ENCODE data around the gene PCDHGB3. TPM values are rescaled to one million over a fixed set of nuclear protein-coding genes. Genes with fewer than 3 reads are reported as not detected.

Gene PCDHGB3
- total RNA-seq, 1 experiment from 2014 or later, result 1.6 TPM

DNA sequence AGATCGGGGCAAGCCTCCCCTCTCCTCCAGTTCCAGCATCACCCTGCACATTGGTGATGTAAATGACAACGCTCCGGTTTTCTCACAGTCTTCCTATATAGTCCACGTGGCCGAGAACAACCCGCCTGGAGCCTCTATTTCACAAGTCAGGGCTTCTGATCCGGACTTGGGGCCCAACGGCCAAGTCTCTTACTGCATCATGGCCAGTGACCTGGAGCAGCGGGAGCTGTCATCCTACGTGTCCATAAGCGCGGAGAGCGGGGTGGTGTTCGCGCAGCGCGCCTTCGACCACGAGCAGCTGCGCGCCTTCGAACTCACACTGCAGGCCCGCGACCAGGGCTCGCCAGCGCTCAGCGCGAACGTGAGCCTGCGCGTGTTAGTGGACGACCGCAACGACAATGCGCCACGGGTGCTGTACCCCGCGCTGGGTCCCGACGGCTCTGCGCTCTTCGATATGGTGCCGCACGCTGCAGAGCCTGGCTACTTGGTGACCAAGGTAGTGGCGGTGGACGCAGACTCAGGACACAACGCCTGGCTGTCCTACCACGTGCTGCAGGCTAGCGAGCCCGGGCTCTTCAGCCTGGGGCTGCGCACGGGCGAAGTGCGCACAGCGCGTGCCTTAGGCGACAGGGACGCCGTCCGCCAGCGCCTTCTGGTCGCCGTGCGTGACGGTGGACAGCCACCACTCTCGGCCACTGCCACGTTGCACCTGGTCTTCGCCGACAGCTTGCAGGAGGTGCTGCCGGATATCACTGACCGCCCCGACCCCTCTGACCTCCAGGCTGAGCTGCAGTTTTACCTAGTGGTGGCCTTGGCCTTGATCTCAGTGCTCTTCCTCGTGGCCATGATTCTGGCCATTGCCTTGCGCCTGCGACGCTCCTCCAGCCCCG is 19.4 kb downstream of the PCDHGB3 start:
- peaks cover 68 to 74% of the 10 kb centered on the region in 2 experiments for H3K9me3 Mint-ChIP-seq
- H3K27ac Mint-ChIP-seq, result no peak overlapping the region

More for the DNA sequence above, 19.4 kb downstream of the PCDHGB3 start:
- H2BK12ac ChIP-seq (ENCODE audit: insufficient read length, low read depth, low read length), result no peak overlapping the region
- H2BK120ac ChIP-seq (ENCODE audit: low read depth, low read length, poor library complexity, severe bottlenecking), result no peak overlapping the region
- H4K91ac ChIP-seq (ENCODE audit: insufficient read length, low read depth, low read length), result no peak overlapping the region
- H3K4me1 ChIP-seq (ENCODE audit: insufficient read depth, low read length), result 0 out of 2 replicates have a peak, but pooled peaks cover 2% of the 10 kb centered on the region
- no peak for DNase-seq
- Mint-ChIP-seq H3K4me1 (no peaks in the 10 kb centered on the region), H3K27me3 (ENCODE audit: low read depth) (peaks cover 13% of the 10 kb centered on the region), H3K36me3 (ENCODE audit: insufficient read depth in 1 of 3, low read depth in 3 of 3) (peaks cover 28 to 62% (median 45%) of the 10 kb centered on the region in 3 experiments), H3K4me3 (no peak overlapping the region)
- H4K5ac ChIP-seq (ENCODE audit: insufficient read length, low read depth, low read length), result no peak overlapping the region
- no peak overlapping the region for H2AFZ ChIP-seq (ENCODE audit: low read length)
- H3K9me3 ChIP-seq (ENCODE audit: control insufficient read depth, low read depth, low read length), result peaks cover 44% of the 10 kb centered on the region
- H3K56ac ChIP-seq (ENCODE audit: insufficient read length, low read depth, low read length), result no peak overlapping the region
- no peak overlapping the region for H4K8ac ChIP-seq (replicated peaks; ENCODE audit: insufficient read length, low read depth, low read length)
- no peak overlapping the region for H3K4me2 ChIP-seq (ENCODE audit: insufficient read depth, insufficient read length, low read length)
- no peak overlapping the region for H3K23ac ChIP-seq (ENCODE audit: insufficient read length, low read depth, low read length)
- H2BK15ac ChIP-seq (ENCODE audit: low read depth, low read length), result no peak overlapping the region
- H3K79me2 ChIP-seq (ENCODE audit: insufficient read depth, low read length), result no peaks in the 10 kb centered on the region
- no peak overlapping the region for H2AK5ac ChIP-seq (ENCODE audit: insufficient read length, low read length)
- no peaks in the 10 kb centered on the region for H3K79me1 ChIP-seq (ENCODE audit: insufficient read depth, low read depth, low read length, poor library complexity, severe bottlenecking)
- no peaks in the 10 kb centered on the region for H3K23me2 ChIP-seq (ENCODE audit: insufficient read length, low read depth, low read length, poor library complexity, severe bottlenecking)
- no peak overlapping the region for H3K27ac ChIP-seq (ENCODE audit: insufficient read length, low read depth, low read length)
- no peak overlapping the region for H2BK5ac ChIP-seq (ENCODE audit: insufficient read length, low read length)
- H2BK20ac ChIP-seq (ENCODE audit: low read depth, low read length, poor library complexity, severe bottlenecking), result no peak overlapping the region
- WGBS (ENCODE audit: extremely low coverage, insufficient read length, low lambda C conversion rate), result no CpG with 5 or more reads among the region's 77 CpGs
- H3K14ac ChIP-seq (ENCODE audit: insufficient read depth, low read length), result no peak overlapping the region
- H4K20me1 ChIP-seq (ENCODE audit: control insufficient read depth, insufficient read depth, insufficient read length), result no peaks in the 10 kb centered on the region
- H3K27me3 ChIP-seq (ENCODE audit: insufficient read depth, low read length), result no peaks in the 10 kb centered on the region
- TF ChIP-seq, protein P1, sequence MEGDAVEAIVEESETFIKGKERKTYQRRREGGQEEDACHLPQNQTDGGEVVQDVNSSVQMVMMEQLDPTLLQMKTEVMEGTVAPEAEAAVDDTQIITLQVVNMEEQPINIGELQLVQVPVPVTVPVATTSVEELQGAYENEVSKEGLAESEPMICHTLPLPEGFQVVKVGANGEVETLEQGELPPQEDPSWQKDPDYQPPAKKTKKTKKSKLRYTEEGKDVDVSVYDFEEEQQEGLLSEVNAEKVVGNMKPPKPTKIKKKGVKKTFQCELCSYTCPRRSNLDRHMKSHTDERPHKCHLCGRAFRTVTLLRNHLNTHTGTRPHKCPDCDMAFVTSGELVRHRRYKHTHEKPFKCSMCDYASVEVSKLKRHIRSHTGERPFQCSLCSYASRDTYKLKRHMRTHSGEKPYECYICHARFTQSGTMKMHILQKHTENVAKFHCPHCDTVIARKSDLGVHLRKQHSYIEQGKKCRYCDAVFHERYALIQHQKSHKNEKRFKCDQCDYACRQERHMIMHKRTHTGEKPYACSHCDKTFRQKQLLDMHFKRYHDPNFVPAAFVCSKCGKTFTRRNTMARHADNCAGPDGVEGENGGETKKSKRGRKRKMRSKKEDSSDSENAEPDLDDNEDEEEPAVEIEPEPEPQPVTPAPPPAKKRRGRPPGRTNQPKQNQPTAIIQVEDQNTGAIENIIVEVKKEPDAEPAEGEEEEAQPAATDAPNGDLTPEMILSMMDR (conservative IDR thresholded peaks at IDR 0.05), result no peak
- no peak overlapping the region for H3T11ph ChIP-seq (ENCODE audit: low read length)
- H3K9ac ChIP-seq (ENCODE audit: extremely low read depth, insufficient read length, low read length), result no peak overlapping the region
- no peak overlapping the region for H3K4ac ChIP-seq (ENCODE audit: low read depth, low read length)
- no peak overlapping the region for H3K18ac ChIP-seq (ENCODE audit: insufficient read length, low read depth, low read length)

Data from H9 (cell line).